Activated naive CD4-positive, alpha-beta T cell (primary cell): ENCODE data around the gene SRBD1.

Experiments
- DNase-seq, 4 experiments: peaks; one replicate each; lab custom pipeline; 2025; lab: John Stamatoyannopoulos, UW

Gene SRBD1

GRCh38 chr2:45636008-45636407 lies 24.9 kb upstream of the SRBD1 start:
- no peak for DNase-seq

GRCh38 chr2:45634223-45634622 lies 23.2 kb upstream of the SRBD1 start:
- no peak for DNase-seq

- DNase-seq: no peak
Measured at GRCh38 chr2:45631955-45632354, 20.9 kb upstream of the SRBD1 start.

GRCh38 chr2:45631319-45631718 lies 20.3 kb upstream of the SRBD1 start:
- no peak for DNase-seq

GRCh38 chr2:45629971-45630370 lies 18.9 kb upstream of the SRBD1 start:
- no peak for DNase-seq

- DNase-seq: no peak
Measured at GRCh38 chr2:45627911-45628310, 16.8 kb upstream of the SRBD1 start.

GRCh38 chr2:45626387-45627221 lies 15.5 kb upstream of the SRBD1 start:
- no peak for DNase-seq

GRCh38 chr2:45625824-45626223 lies 14.8 kb upstream of the SRBD1 start:
- DNase-seq: no peak

- DNase-seq: no peak
Measured at GRCh38 chr2:45623098-45623497, 12.0 kb upstream of the SRBD1 start.

- DNase-seq: no peak
Measured at GRCh38 chr2:45622336-45623075, 11.4 kb upstream of the SRBD1 start.

GRCh38 chr2:45617496-45617895 lies 6.4 kb upstream of the SRBD1 start:
- no peak for DNase-seq

- no peak for DNase-seq
Measured at GRCh38 chr2:45616658-45617411, 5.8 kb upstream of the SRBD1 start.

- DNase-seq: no peak
Measured at GRCh38 chr2:45614871-45615415, 3.9 kb upstream of the SRBD1 start.

- no peak for DNase-seq
Measured at GRCh38 chr2:45614330-45614729, 3.3 kb upstream of the SRBD1 start.

GRCh38 chr2:45612731-45613130 lies 1.7 kb upstream of the SRBD1 start:
- DNase-seq: no peak

GRCh38 chr2:45612285-45612684 lies 1.2 kb upstream of the SRBD1 start:
- DNase-seq: no peak

GRCh38 chr2:45610281-45611019 lies 617 bp downstream of the SRBD1 start:
- peak; percentile 2 to 10 (median 8) for DNase-seq

GRCh38 chr2:45607701-45608100 lies 3.4 kb downstream of the SRBD1 start:
- no peak for DNase-seq

- DNase-seq: no peak
Measured at GRCh38 chr2:45606796-45607195, 4.3 kb downstream of the SRBD1 start.

- DNase-seq: no peak
Measured at GRCh38 chr2:45605116-45605515, 6.0 kb downstream of the SRBD1 start.

GRCh38 chr2:45602624-45603023 lies 8.4 kb downstream of the SRBD1 start:
- no peak for DNase-seq

GRCh38 chr2:45598545-45598944 lies 12.5 kb downstream of the SRBD1 start:
- no peak for DNase-seq
